Osteoblast (primary cell): ENCODE results near the gene ANK3. TPM values are rescaled to one million over a fixed set of nuclear protein-coding genes. Genes with fewer than 3 reads are reported as not detected.

ENCODE experiments used
- DNase-seq: peaks from one replicate; pipeline ENCODE4 v3.0.0; 2011; ENCODE audit warnings: low spot score, mixed read lengths; ENCODE audit not compliant: insufficient read length; ENCODE audit errors: missing footprints
- H2AFZ ChIP-seq: 2 replicates; pipeline ENCODE4 v1.6.0; 2011; ENCODE audit warnings: mild to moderate bottlenecking, low read length
- H3K27ac ChIP-seq: 2 replicates; pipeline ENCODE4 v1.5.1; 2011; ENCODE audit warnings: mild to moderate bottlenecking, low read depth, low read length, moderate library complexity
- H3K27me3 ChIP-seq: 2 replicates; pipeline ENCODE4 v1.6.0; 2012; ENCODE audit warnings: mild to moderate bottlenecking, control low read depth, inconsistent platforms, low read length, moderate library complexity; ENCODE audit not compliant: insufficient read depth
- H3K36me3 ChIP-seq: 2 replicates; pipeline ENCODE4 v1.5.1; 2011; ENCODE audit warnings: mild to moderate bottlenecking, low read length, control low read depth, moderate library complexity; ENCODE audit not compliant: insufficient read depth
- H3K4me1 ChIP-seq: 2 replicates; pipeline ENCODE4 v1.5.1; 2011; ENCODE audit warnings: mild to moderate bottlenecking, low read length, control low read depth, moderate library complexity; ENCODE audit not compliant: insufficient read depth
- H3K4me2 ChIP-seq: 2 replicates; pipeline ENCODE4 v1.6.0; 2011; ENCODE audit warnings: mild to moderate bottlenecking, low read length; ENCODE audit not compliant: insufficient read depth
- H3K4me3 ChIP-seq: fragments of 200-600 bp; sonication (generic); 3 replicates; pipeline ENCODE4 v1.5.1; 2012; ENCODE audit warnings: mild to moderate bottlenecking, low read length, inconsistent platforms; ENCODE audit not compliant: insufficient read depth
- H3K79me2 ChIP-seq: 2 replicates; pipeline ENCODE4 v1.6.0; 2012; ENCODE audit warnings: mild to moderate bottlenecking, low read length, control low read depth, inconsistent platforms; ENCODE audit not compliant: insufficient read depth
- H3K9me3 ChIP-seq: 2 replicates; pipeline ENCODE4 v1.5.1; 2011; ENCODE audit warnings: low read depth, low read length, control low read depth
- H4K20me1 ChIP-seq: 2 replicates; pipeline ENCODE4 v1.6.0; 2012; ENCODE audit warnings: mild to moderate bottlenecking, low read length, control low read depth; ENCODE audit not compliant: insufficient read depth
- CTCF ChIP-seq: IDR thresholded peaks from 2 replicates; pipeline ENCODE4 v1.5.1; 2011; ENCODE audit warnings: mild to moderate bottlenecking, low read depth, low read length, moderate library complexity; ENCODE audit errors: extremely low read depth
- total RNA-seq: library from RNA; depleted of rRNA; stranded (reverse); fragments of >200 nt; gene quantifications from 2 replicates; pipeline ENCODE4 v1.2.3, GENCODE V29; 2012

Gene ANK3
- total RNA-seq, 1 donor, result 44.5 TPM

DNA sequence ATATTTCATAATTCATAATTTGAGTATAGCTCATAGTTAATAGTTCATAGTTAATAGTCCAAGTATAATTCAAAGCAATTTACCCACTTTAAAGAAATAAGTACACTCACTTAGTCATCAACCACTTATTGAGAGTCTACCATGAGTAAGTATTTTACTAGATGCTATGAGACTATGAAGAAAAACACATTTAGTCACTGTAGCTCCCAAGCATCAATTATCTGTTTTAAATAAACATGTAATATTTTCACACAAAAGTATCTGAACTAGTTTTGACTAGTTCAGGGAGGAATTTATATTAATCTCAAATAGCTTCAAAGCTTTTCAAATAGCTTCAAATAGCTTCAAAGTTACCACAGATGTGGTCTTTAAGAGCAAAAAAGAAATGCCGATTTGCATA lies 119.2 kb downstream of the ANK3 start:
- Histone ChIP-seq H3K79me2 (no peaks in the 10 kb centered on the region), H3K36me3 (no peaks in the 10 kb centered on the region), H4K20me1 (no peaks in the 10 kb centered on the region), H3K27me3 (no peaks in the 10 kb centered on the region), H3K4me1 (no peaks in the 10 kb centered on the region), H3K27ac (peak overlapping the region; percentile 34), H2AFZ (no peak overlapping the region), H3K4me3 (no peak overlapping the region), H3K4me2 (no peak overlapping the region), H3K9me3 (no peaks in the 10 kb centered on the region)
- TF ChIP-seq CTCF, result no peak
- no peak for DNase-seq

- no peaks in the 10 kb centered on the region for H3K27me3 ChIP-seq
- no peaks in the 10 kb centered on the region for H3K79me2 ChIP-seq
- no peaks in the 10 kb centered on the region for H3K4me1 ChIP-seq
- H4K20me1 ChIP-seq, result no peaks in the 10 kb centered on the region
- H3K27ac ChIP-seq, result no peak overlapping the region
- H3K9me3 ChIP-seq, result no peaks in the 10 kb centered on the region
- no peaks in the 10 kb centered on the region for H3K36me3 ChIP-seq
- no peak for DNase-seq
- no peak for TF ChIP-seq CTCF
- H2AFZ ChIP-seq, result no peak overlapping the region
- no peak overlapping the region for H3K4me2 ChIP-seq
- H3K4me3 ChIP-seq, result no peak overlapping the region
Observed at GRCh38 chr10:60267802-60268201, 121.9 kb downstream of the ANK3 start.

- H3K27ac ChIP-seq, result no peak overlapping the region
- H2AFZ ChIP-seq, result no peak overlapping the region
- H3K4me1 ChIP-seq, result no peaks in the 10 kb centered on the region
- no peak overlapping the region for H3K4me3 ChIP-seq
- no peak for DNase-seq
- H3K9me3 ChIP-seq, result no peaks in the 10 kb centered on the region
- no peaks in the 10 kb centered on the region for H3K27me3 ChIP-seq
- H4K20me1 ChIP-seq, result no peaks in the 10 kb centered on the region
- no peak for TF ChIP-seq CTCF
- no peaks in the 10 kb centered on the region for H3K36me3 ChIP-seq
- H3K4me2 ChIP-seq, result no peak overlapping the region
- no peaks in the 10 kb centered on the region for H3K79me2 ChIP-seq
Observed at GRCh38 chr10:60266513-60266912, 123.2 kb downstream of the ANK3 start.

- H3K27me3 ChIP-seq, result no peaks in the 10 kb centered on the region
- no peak for DNase-seq
- no peak overlapping the region for H3K27ac ChIP-seq
- no peaks in the 10 kb centered on the region for H4K20me1 ChIP-seq
- H3K79me2 ChIP-seq, result no peaks in the 10 kb centered on the region
- no peak for TF ChIP-seq CTCF
- H3K36me3 ChIP-seq, result no peaks in the 10 kb centered on the region
- H2AFZ ChIP-seq, result no peak overlapping the region
- no peak overlapping the region for H3K4me3 ChIP-seq
- H3K4me1 ChIP-seq, result no peaks in the 10 kb centered on the region
- H3K9me3 ChIP-seq, result no peaks in the 10 kb centered on the region
- H3K4me2 ChIP-seq, result no peak overlapping the region
Observed at GRCh38 chr10:60262647-60263126, 127.0 kb downstream of the ANK3 start.
